Panc1 (cell line): ENCODE measurements around the gene NTNG2. TPM values are rescaled to one million over a fixed set of nuclear protein-coding genes. Genes with fewer than 3 reads are reported as not detected.

Source experiments
- ATAC-seq: fragments of 200-7000 bp; cut with Tn5 transposase; 2 replicates; pipeline ENCODE4 v1.9.1; 2020; ENCODE audit warnings: mild to moderate bottlenecking, moderate library complexity
- BruUV-seq: library from RNA; stranded (reverse); fragments of 400-500 nt; replicated peaks from 2 replicates; lab custom pipeline; 2021; lab: Mats Ljungman, UMichigan
- CTCF ChIA-PET: fragments of 300-600 bp; sonication (Branson Sonifier 250); formaldehyde crosslinking; loops from one replicate; lab custom pipeline; 2022; ENCODE audit warnings: antibody characterized with exemption; lab: Charles Lee
- POLR2A ChIA-PET: fragments of 300-600 bp; sonication (Branson Sonifier 250); formaldehyde crosslinking; loops from one replicate; lab custom pipeline; 2022; ENCODE audit warnings: antibody characterized with exemption; lab: Charles Lee
- DNase-seq: peaks from one replicate; pipeline ENCODE4 v3.0.0-alpha.2; 2010; ENCODE audit warnings: low read depth, low spot score
- H3K27ac ChIP-seq: 2 replicates; pipeline ENCODE4 v1.5.1; 2011; ENCODE audit warnings: mild to moderate bottlenecking, low read length, inconsistent platforms
- H3K27me3 ChIP-seq: fragments of 200-500 bp; sonication (Bioruptor generic); 2 replicates; pipeline ENCODE4 v1.6.0; 2014; ENCODE audit warnings: low read length, inconsistent platforms; ENCODE audit not compliant: control insufficient read depth, insufficient read depth
- H3K36me3 ChIP-seq: fragments of 200-500 bp; sonication (Bioruptor generic); 2 replicates; pipeline ENCODE4 v1.5.1; 2014; ENCODE audit warnings: inconsistent platforms, mild to moderate bottlenecking, low read length, moderate library complexity; ENCODE audit not compliant: control insufficient read depth, insufficient read depth
- H3K4me1 ChIP-seq: 2 replicates; pipeline ENCODE4 v1.5.1; 2011; ENCODE audit warnings: inconsistent platforms, mild to moderate bottlenecking, low read length, moderate library complexity; ENCODE audit not compliant: control insufficient read depth, insufficient read depth
- H3K4me3 ChIP-seq, 2 experiments: 2 replicates each; pipeline ENCODE4 v1.5.1; 2011 to 2012; ENCODE audit warnings: low read depth in 2 of 2, low read length in 2 of 2, mild to moderate bottlenecking in 2 of 2, inconsistent platforms in 1 of 2, moderate library complexity in 1 of 2
- H3K9me3 ChIP-seq: fragments of 200-500 bp; sonication (Bioruptor generic); 2 replicates; pipeline ENCODE4 v1.5.1; 2014; ENCODE audit warnings: low read depth, mild to moderate bottlenecking, inconsistent platforms, low read length, moderate library complexity; ENCODE audit not compliant: control insufficient read depth, insufficient read depth
- POLR2AphosphoS5 ChIP-seq: IDR thresholded peaks from 2 replicates; pipeline ENCODE4 v1.6.1; 2012; ENCODE audit warnings: mild to moderate bottlenecking, low read depth, low read length, moderate library complexity
- SIN3A ChIP-seq: IDR thresholded peaks from 2 replicates; pipeline ENCODE4 v1.6.1; 2012; ENCODE audit warnings: low read depth, mild to moderate bottlenecking, low read length, moderate library complexity, borderline replicate concordance; ENCODE audit not compliant: insufficient read depth
- TCF7L2 ChIP-seq: IDR thresholded peaks from 2 replicates; pipeline ENCODE4 v1.6.1; 2011; ENCODE audit warnings: mild to moderate bottlenecking, low read depth, low read length, inconsistent platforms
- in situ Hi-C: cut with HindIII; loops from 2 replicates; pipeline ENCODE4 v1.10.0; 2016; ENCODE audit warnings: low sequenced_read_pairs, low pct_unique_long_range_greater_than_20kb
- intact Hi-C: fragments of 100-400 bp; cut with micrococcal nuclease; formaldehyde crosslinking; loops from one replicate; pipeline ENCODE4 v1.10.0; 2022; ENCODE audit not compliant: unreplicated experiment
- total RNA-seq: library from RNA; stranded (reverse); gene quantifications from one replicate; pipeline ENCODE4 v1.2.1, GENCODE V29; 2021; ENCODE audit not compliant: unreplicated experiment
- TF ChIP-seq, protein P1 (sequence below), 2 experiments: IDR thresholded peaks; 2 replicates each; pipeline ENCODE4 v1.6.1; 2011 to 2012; ENCODE audit warnings: low read depth in 2 of 2, control low read depth in 1 of 2, low read length in 1 of 2, mild to moderate bottlenecking in 1 of 2, moderate library complexity in 1 of 2; ENCODE audit not compliant: insufficient read depth in 1 of 2
- TF ChIP-seq, protein P2 (sequence below): fragments of 450-650 bp; IDR thresholded peaks from 2 replicates; pipeline ENCODE4 v1.5.1; 2017; ENCODE audit warnings: mild to moderate bottlenecking

Gene NTNG2
- total RNA-seq, 1 experiment from 2014 or later = 5.1 TPM

DNA sequence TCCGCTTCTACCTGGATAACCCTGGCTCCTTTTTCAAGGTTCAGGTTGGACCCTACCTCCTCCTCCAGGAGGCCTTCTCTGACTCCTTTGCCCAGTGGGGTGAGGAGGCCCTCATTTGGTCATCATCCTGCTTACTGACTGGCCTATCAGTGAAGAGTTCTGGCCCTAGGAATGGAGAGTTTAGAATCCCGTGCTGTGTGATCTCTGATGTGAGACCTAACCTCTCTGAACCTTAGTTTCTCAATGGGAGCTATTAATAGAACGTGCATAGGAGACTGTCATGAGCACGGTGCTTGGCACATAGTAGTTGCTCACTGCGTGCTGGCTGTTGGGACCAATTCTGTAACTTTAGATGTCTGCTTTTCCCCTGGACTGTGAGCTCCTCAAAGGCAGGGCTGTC is 10.3 kb downstream of the NTNG2 start:
- TF ChIP-seq, protein P1, sequence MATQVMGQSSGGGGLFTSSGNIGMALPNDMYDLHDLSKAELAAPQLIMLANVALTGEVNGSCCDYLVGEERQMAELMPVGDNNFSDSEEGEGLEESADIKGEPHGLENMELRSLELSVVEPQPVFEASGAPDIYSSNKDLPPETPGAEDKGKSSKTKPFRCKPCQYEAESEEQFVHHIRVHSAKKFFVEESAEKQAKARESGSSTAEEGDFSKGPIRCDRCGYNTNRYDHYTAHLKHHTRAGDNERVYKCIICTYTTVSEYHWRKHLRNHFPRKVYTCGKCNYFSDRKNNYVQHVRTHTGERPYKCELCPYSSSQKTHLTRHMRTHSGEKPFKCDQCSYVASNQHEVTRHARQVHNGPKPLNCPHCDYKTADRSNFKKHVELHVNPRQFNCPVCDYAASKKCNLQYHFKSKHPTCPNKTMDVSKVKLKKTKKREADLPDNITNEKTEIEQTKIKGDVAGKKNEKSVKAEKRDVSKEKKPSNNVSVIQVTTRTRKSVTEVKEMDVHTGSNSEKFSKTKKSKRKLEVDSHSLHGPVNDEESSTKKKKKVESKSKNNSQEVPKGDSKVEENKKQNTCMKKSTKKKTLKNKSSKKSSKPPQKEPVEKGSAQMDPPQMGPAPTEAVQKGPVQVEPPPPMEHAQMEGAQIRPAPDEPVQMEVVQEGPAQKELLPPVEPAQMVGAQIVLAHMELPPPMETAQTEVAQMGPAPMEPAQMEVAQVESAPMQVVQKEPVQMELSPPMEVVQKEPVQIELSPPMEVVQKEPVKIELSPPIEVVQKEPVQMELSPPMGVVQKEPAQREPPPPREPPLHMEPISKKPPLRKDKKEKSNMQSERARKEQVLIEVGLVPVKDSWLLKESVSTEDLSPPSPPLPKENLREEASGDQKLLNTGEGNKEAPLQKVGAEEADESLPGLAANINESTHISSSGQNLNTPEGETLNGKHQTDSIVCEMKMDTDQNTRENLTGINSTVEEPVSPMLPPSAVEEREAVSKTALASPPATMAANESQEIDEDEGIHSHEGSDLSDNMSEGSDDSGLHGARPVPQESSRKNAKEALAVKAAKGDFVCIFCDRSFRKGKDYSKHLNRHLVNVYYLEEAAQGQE (IDR thresholded peaks at IDR 0.05; ENCODE audit: insufficient read depth in 1 of 2, low read depth in 2 of 2, low read length in 1 of 2) = no peak
- TF ChIP-seq, protein P2, sequence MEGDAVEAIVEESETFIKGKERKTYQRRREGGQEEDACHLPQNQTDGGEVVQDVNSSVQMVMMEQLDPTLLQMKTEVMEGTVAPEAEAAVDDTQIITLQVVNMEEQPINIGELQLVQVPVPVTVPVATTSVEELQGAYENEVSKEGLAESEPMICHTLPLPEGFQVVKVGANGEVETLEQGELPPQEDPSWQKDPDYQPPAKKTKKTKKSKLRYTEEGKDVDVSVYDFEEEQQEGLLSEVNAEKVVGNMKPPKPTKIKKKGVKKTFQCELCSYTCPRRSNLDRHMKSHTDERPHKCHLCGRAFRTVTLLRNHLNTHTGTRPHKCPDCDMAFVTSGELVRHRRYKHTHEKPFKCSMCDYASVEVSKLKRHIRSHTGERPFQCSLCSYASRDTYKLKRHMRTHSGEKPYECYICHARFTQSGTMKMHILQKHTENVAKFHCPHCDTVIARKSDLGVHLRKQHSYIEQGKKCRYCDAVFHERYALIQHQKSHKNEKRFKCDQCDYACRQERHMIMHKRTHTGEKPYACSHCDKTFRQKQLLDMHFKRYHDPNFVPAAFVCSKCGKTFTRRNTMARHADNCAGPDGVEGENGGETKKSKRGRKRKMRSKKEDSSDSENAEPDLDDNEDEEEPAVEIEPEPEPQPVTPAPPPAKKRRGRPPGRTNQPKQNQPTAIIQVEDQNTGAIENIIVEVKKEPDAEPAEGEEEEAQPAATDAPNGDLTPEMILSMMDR = no peak
- TF ChIP-seq TCF7L2 (no peak), SIN3A (no peak), POLR2AphosphoS5 (no peak)
- Histone ChIP-seq H3K4me3 (no peak overlapping the region), H3K27ac (no peak overlapping the region), H3K36me3 (no peaks in the 10 kb centered on the region), H3K27me3 (no peaks in the 10 kb centered on the region), H3K9me3 (no peaks in the 10 kb centered on the region), H3K4me1 (no peaks in the 10 kb centered on the region)
- intact Hi-C loops (no loop called here), in situ Hi-C loops (no loop called here)
- no TSS peak for BruUV-seq
- POLR2A ChIA-PET = no interaction called here
- CTCF ChIA-PET = interaction anchor here (0.6 to 0.7 kb wide), 2 partner anchors 160 to 306 kb away, joined by 5 to 10 read pairs; no protein-coding TSS in a partner anchor
- DNase-seq = no peak
- no peak for ATAC-seq

DNA sequence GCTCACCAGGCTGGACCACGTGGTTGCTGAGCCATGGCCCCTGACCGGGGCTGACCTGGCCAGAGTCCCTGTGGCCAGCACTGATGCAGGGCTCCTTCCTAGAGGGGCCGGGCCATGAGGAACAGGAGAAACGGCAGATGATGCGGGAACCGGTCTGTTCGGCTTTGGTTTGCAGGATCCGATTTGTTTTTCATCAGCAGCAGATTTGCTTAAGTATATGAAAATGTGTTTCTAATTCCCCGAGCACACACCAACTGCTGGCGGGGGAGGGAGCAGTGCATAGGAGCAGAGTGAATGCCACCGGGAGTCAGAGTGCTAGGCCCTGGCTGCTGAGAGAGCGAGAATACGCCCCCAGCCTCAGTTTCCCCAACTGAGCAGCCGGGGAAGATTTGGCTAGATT is 13.6 kb downstream of the NTNG2 start:
- CTCF ChIA-PET = interaction anchor here (0.6 kb wide), 1 partner anchor 419 kb away, joined by 3 read pairs; no protein-coding TSS in a partner anchor

More for the DNA sequence above, 13.6 kb downstream of the NTNG2 start:
- TF ChIP-seq, protein P2 = no peak
- no peak for TF ChIP-seq TCF7L2
- TF ChIP-seq, protein P1 (IDR thresholded peaks at IDR 0.05; ENCODE audit: insufficient read depth in 1 of 2, low read depth in 2 of 2, low read length in 1 of 2) = no peak
- no peak for TF ChIP-seq SIN3A
- no peak for TF ChIP-seq POLR2AphosphoS5
- H3K4me1 ChIP-seq = no peaks in the 10 kb centered on the region
- POLR2A ChIA-PET = no interaction called here
- H3K27ac ChIP-seq = no peak overlapping the region
- H3K27me3 ChIP-seq = no peaks in the 10 kb centered on the region
- ATAC-seq = no peak
- BruUV-seq = no TSS peak
- intact Hi-C loops = no loop called here
- no peaks in the 10 kb centered on the region for H3K36me3 ChIP-seq
- no peaks in the 10 kb centered on the region for H3K9me3 ChIP-seq
- in situ Hi-C loops = no loop called here
- no peak overlapping the region for H3K4me3 ChIP-seq
- no peak for DNase-seq
